GM21381 (cell line): ENCODE results near the gene PCCB.
A peak's percentile ranks its signal among the peaks of the same experiment; 100 is the strongest.
"Not testable (repeated sequence)": the region's sequence is repeated elsewhere in the genome, so short reads cannot be mapped to it uniquely, and the experiment has no call there.

ENCODE experiments used
- ATAC-seq: cut with Tn5 transposase; IDR thresholded peaks from one replicate; pipeline ENCODE4 v1.9.1; 2021; ENCODE audit warnings: mild to moderate bottlenecking, moderate library complexity; ENCODE audit not compliant: unreplicated experiment

The PCCB gene

DNA sequence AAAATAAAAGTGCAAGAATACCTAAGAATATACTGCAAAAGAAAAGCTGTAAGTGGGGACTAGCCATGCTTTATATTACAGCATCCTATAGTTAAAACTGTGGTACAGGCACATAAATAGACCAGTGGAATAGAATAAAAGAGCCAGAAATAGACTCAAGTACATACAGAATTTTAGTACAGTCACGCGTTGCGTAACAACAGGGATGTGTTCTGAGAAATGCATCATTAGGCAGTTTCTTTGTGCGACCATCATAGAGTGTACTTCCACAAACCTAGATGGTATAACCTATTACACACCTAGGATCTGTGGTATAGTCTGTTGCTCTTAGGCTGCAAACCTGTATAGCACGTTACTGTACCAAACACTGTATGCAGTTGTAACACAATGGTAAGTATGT is 61.8 kb downstream of the PCCB start:
- no peak for ATAC-seq

DNA sequence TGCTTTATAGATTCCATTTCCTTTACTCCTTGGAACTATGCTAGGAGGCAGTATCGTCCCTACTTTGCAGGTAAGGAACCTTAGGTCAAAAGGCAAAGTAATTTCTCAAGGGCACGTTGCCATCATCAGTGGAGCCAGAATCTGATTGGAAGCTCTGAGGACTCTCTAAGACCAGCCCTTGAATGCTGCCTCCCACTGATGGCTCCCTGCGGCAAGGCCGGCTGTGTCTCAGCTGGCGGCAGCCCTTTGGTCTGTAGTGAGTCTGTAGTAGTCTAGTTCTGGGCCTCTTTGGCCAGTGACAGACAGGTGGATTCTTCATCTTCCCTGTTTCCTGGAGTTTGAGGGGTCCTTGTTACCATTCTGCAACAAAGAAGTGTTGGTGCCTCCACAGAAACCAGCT is 76.2 kb downstream of the PCCB start:
- no peak for ATAC-seq

DNA sequence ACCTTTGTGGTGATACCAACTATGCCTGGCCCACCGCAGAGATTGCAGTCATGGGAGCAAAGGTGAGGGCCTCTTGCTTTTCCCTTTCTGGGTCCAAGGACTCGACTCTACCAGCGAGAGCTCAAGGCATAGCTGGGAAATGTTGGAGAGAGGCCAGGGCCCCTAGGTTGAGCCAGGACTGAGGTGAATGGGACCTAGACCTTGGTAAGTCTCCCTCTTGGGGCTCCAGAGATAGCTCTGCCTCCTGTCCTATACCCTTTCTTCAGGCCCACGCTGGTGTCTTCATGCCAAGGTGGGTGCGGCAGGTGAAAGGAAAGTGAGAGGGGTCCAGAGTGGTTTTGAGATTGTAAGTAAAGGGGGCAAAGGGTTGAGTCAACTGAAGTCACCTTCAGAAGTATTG is 77.5 kb downstream of the PCCB start:
- ATAC-seq, result no peak

DNA sequence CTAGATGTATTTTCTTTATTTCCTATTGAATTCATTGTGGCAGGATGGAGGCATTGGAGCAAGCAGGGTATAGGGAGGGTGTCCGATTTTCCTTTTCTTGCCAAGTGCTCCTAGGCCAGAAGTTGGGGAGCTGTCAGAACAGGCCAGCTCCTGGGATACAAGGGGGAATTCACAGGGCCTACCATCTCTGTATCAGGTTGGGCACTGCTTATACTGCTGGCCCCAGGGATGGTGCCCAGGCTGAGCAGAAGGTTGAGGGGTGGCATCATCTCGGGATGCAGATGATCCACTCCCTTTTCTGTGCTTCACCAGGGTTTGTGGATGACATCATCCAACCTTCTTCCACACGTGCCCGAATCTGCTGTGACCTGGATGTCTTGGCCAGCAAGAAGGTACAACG is 79.5 kb downstream of the PCCB start:
- no peak for ATAC-seq

DNA sequence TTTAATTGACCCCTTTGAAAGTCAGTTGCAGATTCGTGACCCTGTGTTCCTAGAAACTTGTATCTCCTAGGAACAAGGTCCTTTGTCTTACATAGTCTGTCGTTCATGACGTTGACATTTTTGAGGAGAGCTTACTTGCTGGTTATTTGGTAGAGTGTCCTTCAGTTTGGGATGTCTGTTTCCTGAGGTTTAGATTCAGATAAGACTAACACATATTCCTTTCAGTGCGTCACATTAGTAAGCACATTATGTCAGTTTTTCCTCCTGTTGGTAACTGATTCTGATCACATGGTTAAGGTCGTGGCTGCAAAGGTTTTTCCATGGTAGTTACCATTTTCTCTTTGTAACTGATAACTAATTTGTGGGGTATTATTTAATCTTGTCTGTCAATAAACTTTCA is 80.8 kb downstream of the PCCB start:
- no peak for ATAC-seq

DNA sequence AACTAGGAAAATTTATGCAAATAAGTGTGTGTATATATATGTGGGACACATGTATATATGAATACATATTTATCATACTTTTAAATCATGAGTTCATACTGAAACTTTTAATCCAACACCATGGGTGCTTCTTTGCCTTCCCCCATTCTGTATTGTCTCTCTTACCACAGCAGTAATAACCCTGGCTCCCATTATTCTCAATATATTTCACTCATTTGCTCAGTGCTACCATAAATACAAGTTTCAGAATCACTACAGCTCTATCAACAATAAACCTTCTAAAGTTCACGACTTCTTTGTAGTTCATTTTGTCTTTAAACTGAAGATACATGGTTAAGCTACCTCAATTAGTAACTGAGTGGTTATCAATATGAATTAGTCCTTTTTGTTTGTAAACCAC is 82.2 kb downstream of the PCCB start:
- no peak for ATAC-seq

DNA sequence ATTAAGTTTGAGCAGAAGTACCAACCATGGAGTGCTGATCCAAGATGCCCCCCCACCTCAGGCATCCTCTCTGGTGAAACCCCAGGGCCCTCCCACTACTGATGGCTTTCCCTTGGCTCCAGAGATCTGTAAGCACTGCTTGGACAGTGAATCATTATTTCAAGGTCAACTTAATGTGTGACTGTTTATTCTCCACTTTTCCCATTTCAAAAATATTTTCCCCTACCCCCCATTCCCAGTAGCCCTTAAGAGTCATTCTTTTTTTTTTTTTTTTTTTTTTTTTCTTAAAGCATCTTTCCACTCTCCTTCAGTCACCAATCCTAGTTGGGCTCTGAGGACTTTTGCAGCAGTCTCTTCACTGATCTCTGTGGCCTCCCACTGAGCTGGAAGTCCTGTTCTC is 82.6 kb downstream of the PCCB start:
- ATAC-seq, result no peak

DNA sequence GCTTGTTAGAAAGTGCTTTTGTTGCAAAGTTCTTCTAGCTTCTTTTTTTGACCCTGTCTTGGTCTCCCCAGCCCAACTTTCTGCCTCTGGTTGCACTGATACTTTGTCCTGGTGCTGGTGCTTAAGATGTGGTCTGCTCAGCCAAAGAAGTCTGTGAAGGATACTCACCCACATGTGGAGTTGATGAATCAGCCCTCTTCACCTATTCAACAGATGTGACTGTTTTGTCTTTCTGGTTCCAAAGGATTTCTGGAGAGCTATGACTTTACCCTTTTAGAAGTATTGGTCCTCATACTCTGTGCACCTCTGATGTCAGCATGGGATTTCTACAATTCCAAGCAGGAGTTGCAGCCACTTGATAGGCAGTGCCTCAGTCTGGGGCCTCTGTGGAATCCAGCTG is 84.1 kb downstream of the PCCB start:
- ATAC-seq, result no peak

DNA sequence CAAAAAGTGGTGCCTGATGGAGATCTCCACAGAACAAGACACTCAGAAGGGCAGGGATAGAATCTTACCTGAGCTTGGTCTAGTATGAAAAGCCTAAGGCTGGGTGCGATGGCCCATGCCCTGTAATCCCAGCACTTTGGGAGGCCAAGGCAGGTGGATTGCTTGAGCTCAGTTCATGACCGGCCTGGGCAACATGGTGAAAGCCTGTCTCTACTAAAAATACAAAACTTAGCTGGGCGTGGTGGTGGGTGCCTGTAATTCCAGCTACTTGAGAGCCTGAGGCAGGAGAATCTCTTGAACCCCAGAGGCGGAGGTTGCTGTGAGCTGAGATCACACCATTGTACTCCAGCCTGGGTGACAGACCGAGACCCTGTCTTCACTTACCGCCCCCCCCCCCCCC is 84.6 kb downstream of the PCCB start:
- not testable (repeated sequence) for ATAC-seq

DNA sequence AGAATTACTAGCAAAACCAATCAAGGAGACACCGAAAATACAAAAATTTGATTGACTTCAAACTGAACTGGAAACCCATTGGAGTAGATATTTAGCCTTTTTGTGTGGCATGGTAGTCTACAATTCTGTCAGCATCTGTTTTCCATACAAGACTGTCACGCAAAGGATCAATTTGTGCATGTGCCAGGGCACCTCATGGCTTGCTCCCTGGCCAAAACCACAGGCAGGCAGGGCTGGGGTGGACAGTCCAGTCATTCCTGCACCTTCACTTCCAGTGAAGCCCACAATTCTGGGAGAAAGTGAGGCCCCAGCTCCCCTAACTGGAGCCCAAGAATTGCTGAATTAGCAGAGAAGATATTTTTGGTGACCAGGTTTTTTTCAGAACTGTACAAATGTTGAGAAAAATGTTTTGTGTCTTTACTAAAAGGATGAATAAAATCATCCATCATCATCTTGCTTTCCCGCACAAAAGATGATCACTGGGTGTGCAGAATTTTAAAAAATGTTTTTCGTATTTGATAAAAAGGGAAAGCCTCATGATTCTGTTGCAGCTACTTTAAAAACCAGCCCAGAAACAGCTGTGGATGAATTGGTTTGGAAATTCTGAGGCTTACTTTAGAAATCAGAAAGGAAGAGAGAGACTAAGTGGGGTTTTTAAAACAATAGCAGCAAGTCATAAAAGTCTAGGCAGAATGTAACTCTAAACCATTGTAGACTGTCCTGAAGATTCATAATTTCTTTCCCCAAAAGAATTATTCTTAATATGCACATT is 86.4 kb downstream of the PCCB start:
- ATAC-seq, result no peak

DNA sequence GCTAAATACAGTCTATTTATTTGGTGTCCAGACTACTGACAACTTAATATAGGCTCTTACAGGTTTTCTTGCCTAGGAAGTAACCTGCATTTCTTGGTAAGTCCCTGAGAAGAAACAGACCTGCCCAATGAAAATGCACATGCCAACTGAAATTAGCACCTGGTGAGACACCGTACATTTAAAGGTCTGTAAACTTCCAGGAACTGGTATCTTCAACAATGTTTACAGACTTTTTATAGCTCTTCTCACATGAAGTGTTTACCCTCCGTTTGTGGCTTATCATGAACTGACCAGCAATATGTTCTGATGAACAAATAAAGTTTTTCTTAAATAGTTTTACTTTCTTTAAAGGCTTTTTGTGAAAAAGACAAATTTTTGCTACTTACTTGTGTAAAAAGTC is 93.3 kb downstream of the PCCB start:
- no peak for ATAC-seq

DNA sequence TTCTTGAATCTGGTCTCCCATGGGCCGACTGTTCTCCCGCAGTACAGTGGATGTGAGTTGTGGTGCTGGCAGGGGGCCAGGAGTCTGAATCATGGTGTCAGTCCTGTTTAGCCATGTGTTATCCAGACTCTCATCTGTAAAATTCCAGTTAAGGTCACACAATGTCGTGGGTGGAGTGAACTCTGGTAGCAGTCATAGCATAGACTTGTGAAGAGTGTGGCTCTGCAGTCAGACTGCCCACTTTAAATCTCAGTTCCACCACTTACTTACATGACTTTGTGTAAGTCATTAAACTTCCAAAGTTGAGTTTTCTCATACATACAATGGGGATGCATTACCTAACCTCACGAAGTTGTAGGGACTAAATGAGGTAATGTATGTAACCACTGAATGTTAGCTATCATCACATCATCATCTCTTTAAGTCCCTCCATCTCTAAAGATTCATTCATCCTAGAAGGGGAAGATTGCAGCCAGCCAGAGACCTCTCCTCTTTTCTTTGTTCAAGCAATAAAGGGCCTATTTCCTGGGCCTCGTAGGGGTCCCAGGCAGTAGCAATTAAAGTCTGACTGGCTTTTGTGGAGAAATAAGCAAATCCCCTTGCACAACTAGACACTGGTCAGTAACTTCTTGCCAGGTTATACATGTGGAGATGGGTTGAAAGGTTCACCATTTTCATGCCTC is 93.9 kb downstream of the PCCB start:
- ATAC-seq, result no peak

DNA sequence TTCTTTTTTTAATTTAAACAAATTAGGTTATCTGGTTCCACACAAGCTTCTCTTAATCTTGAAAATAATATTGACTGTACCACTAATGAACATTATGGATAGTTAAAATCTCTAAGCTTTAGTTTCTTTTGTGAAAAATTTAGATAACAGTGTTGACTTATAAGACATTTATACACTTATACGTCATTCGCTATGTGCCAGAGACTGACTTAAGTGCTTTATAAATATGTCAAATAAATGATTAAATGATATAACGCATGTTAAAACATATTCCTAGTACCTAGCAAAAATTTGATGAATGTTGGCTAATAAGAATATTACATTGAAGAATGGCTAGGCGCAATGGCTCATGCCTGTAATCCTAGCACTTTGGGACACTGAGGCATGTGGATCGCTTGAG is 96.3 kb downstream of the PCCB start:
- no peak for ATAC-seq

DNA sequence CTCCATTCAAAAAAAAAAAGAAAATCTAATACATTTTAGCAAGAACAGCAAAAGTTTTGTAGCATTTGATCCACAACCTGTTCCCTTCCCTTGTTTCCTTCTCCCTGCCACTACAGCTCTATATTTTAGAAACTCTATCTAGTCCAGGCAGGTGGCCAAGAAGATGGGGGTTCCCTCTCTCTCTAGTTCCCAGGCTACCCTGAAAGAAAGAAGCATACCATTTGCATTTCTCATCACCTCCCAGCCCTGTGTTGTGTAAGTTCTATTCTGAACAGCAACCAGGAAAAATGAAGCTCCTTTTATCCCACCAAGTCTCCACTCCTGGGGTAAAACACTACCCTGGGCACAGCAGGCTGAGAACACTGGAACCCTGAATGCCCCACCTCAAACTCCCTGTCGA is 100.0 kb downstream of the PCCB start:
- no peak for ATAC-seq

DNA sequence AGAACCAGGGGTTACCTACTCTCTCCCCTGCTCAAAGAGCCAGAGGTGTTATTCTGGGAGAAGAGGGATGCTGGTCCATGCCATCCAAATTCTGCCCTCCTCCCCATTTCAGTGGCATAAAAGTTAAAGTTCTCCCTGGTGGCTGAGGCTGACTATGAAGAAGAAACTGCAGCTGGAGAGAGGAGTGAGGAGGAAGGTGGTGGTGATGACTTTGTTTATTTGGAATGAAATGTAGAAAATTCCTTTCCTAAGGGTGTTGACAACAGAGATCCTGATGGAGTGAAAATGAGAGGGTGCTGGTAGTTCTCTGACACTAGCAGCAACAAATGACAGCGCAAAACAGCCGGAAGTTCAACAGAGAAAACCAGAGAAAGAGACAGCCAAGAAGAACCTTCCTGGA is 100.4 kb downstream of the PCCB start:
- ATAC-seq, result no peak

DNA sequence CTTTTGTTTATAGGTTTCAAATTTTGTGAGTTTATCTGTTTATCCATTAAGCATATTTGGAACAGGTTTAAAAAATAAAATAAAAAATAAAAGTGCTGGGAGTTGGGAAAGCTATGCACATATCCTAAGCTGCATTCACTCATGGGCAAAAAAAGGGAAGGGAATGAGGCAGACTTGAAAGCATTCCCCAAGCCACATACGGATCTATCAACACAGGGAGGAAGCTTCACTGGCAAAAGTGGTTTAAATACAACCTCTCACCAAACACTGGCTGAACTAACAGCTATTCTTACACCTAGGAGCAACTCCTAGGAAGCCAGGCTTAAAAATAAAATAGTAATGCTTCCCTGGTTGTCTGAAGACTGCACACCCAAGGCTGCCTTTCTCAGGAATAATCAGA is 101.2 kb downstream of the PCCB start:
- ATAC-seq, result no peak

DNA sequence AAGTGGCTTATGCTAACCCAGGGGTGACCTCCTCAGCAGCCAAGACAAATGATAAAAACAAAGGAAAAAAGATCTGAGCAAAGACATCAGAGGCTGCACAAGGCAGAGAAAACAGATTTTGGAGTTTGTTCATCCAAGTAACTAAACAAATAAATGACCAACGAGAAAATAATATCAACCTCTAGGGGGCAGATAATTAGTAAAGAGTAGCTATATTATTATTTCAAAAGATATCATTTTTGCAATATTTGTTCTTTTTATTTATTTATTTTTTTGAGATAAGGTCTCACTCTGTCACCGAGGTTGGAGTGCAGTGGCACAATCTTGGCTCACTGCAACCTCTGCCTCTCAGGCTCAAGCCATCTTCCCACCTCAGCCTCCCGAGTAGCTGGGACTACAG is 101.8 kb downstream of the PCCB start:
- no peak for ATAC-seq

DNA sequence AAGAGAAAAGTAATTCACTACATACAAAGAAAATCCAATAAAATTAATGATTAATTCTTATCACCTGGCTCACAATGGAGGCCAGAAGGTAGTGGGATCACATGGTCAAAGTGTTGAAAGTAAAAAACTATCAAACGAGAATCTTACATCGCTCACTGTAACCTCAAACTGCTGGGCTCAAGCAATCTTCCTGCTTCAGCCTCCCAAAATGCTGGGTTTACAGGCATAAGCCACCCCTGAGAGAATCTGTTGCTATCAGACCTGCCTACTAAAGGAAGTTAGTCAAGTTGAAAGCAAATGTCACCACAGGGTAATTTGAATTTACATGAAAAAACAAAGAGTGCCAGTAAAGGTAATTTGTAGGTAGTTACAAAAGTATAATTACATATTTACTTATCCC is 103.3 kb downstream of the PCCB start:
- ATAC-seq, result peak; percentile 71

DNA sequence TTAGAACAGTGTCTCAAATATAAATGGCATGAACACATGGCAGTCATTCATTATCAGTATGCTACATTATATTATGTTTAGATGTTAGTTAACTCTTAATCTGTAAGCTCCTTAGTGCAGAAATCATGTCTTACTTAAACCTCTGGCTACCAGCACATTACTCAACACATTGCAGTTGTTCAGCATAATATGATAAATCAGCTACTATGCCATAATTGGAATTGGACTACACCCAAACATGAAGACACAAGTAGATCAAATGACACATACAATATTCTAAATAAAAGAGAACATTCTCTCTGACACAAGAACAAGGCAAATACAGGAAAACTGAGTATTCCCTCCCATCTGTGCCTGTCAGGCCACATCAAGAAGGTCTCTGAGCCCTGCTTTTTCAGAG is 116.1 kb downstream of the PCCB start:
- ATAC-seq, result no peak

DNA sequence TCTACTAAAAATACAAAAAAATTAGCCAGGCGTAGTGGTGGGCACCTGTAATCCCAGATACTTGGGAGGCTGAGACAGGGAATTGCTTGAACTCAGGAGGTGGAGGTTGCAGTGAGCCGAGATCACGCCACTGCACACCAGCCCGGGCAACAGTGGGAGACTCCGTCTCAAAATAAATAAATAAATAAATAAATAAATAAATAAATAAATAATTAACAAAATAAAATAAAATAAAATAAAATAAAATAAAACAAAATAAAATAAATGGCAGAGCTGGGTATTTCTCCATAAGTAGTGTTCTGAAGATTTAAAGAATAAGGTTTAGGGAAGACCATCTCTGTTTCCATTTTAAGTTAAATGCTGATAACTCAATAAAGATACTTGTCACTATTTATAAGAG is 125.7 kb downstream of the PCCB start:
- not testable (repeated sequence) for ATAC-seq

DNA sequence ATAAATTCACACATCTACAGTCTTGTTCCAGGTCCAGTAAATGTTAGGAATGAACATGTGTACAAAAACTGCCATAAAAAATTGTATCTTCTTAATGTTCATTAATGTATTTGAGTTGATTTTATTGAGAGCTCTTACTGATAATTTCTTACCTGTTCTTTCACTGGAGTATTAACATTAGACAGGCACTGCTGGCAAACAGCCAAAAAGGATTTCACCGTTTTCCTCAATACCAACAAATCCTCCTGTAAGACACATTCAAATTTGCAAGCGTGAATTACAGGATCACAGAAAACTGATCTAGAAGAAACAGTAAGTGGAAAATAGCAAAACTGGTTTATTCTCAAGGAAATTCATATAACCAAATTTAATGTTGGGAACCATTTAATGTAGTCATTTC is 127.4 kb downstream of the PCCB start:
- ATAC-seq, result no peak

DNA sequence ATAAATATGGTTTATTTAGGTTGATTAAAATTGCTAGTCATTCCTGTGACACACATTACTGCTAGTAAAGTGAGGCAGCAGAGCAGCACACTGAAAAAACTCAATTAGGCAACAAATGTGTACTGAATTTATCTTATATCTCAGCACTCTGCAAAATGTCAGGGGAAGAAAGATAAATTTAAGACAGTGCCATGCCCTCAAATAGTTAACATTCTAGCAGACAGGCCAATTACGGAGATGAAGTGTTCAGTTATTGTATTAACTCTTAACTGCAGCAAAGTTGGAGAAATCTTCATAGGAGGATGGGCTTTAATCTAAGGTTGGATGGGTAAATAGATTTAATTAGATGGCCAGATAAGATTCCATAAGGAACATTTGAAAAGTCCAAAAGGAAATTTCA is 127.9 kb downstream of the PCCB start:
- ATAC-seq, result no peak
